Epithelial cell of esophagus (primary cell): ENCODE results near the gene LMF1.

Experiments
- DNase-seq: peaks from one replicate; pipeline ENCODE4 v3.0.0; 2010; ENCODE audit warnings: low read depth
- H3K4me3 ChIP-seq: 2 replicates; pipeline ENCODE4 v1.5.1; 2011; ENCODE audit warnings: mild to moderate bottlenecking, low read length, control low read depth
- CTCF ChIP-seq: IDR thresholded peaks from 2 replicates; pipeline ENCODE4 v1.5.1; 2011; ENCODE audit warnings: low read depth, mild to moderate bottlenecking, low read length, control low read depth, inconsistent platforms; ENCODE audit not compliant: insufficient read depth; ENCODE audit errors: missing control alignments

Gene LMF1

GRCh38 chr16:830871-831570, 139.8 kb downstream of the LMF1 start:
- no peak for TF ChIP-seq CTCF

GRCh38 chr16:830107-830870, 140.5 kb downstream of the LMF1 start:
- no peak overlapping the region for H3K4me3 ChIP-seq
- no peak for TF ChIP-seq CTCF
- DNase-seq: no peak

More at GRCh38 chr16:830871-831570, 139.8 kb downstream of the LMF1 start:
- DNase-seq: no peak
- no peak overlapping the region for H3K4me3 ChIP-seq

GRCh38 chr16:828891-829290, 141.9 kb downstream of the LMF1 start:
- DNase-seq: no peak
- TF ChIP-seq CTCF: no peak
- no peak overlapping the region for H3K4me3 ChIP-seq

- no peak for DNase-seq
- H3K4me3 ChIP-seq: no peak overlapping the region
- TF ChIP-seq CTCF: no peak
These were observed 143.3 kb downstream of the LMF1 start for GRCh38 chr16:827513-827912.

- no peak overlapping the region for H3K4me3 ChIP-seq
- TF ChIP-seq CTCF: no peak
These were observed 145.3 kb downstream of the LMF1 start for GRCh38 chr16:825341-826061.

GRCh38 chr16:824601-825000, 146.2 kb downstream of the LMF1 start:
- TF ChIP-seq CTCF: no peak
- H3K4me3 ChIP-seq: no peak overlapping the region
- DNase-seq: no peak

More at GRCh38 chr16:825341-826061, 145.3 kb downstream of the LMF1 start:
- no peak for DNase-seq
